Stimulated activated CD4-positive, alpha-beta T cell treated with anti-CD3 and anti-CD28 coated beads, Interleukin-12 subunit alpha, Interleukin-12 subunit beta, amount 100 ng/mL, for 48 hours (primary cell): ENCODE data around the gene CLDN24.

Source experiments
- DNase-seq, 3 donors: peaks; one replicate each; pipeline ENCODE4 v3.0.0-alpha.2; 2020; ENCODE audit warnings: low read depth in 2 of 3, low spot score in 1 of 3

Gene CLDN24

GRCh38 chr4:183323295-183323694, 1.1 kb upstream of the CLDN24 start:
- DNase-seq = no peak

GRCh38 chr4:183321516-183321915, 710 bp downstream of the CLDN24 start:
- no peak for DNase-seq

- no peak for DNase-seq
These were observed 1.1 kb downstream of the CLDN24 start for GRCh38 chr4:183321079-183321478.

- no peak for DNase-seq
These were observed 1.8 kb downstream of the CLDN24 start, which contains the start of gene CLDN22 for GRCh38 chr4:183320211-183321059. Gene CLDN22 (minus strand): TSS chr4:183320276. CDS start chr4:183320218, 58 bp downstream.

- DNase-seq = no peak
These were observed 3.6 kb downstream of the CLDN24 start for GRCh38 chr4:183318656-183319055.

GRCh38 chr4:183314806-183315205, 7.4 kb downstream of the CLDN24 start:
- no peak for DNase-seq

GRCh38 chr4:183314336-183314735, 7.9 kb downstream of the CLDN24 start:
- no peak for DNase-seq

GRCh38 chr4:183312841-183313240, 9.4 kb downstream of the CLDN24 start:
- DNase-seq = no peak

GRCh38 chr4:183306811-183307210, 15.4 kb downstream of the CLDN24 start:
- DNase-seq = no peak

- no peak for DNase-seq
These were observed 17.7 kb downstream of the CLDN24 start for GRCh38 chr4:183304538-183304937.

- DNase-seq = no peak
These were observed 18.2 kb downstream of the CLDN24 start for GRCh38 chr4:183304067-183304466.

GRCh38 chr4:183303301-183303700, 18.9 kb downstream of the CLDN24 start:
- DNase-seq = no peak

- no peak for DNase-seq
These were observed 21.6 kb downstream of the CLDN24 start for GRCh38 chr4:183300655-183301054.

- no peak for DNase-seq
These were observed 22.2 kb downstream of the CLDN24 start for GRCh38 chr4:183300070-183300469.

- DNase-seq = no peak
These were observed 22.8 kb downstream of the CLDN24 start for GRCh38 chr4:183299464-183299863.

GRCh38 chr4:183297675-183298074, 24.6 kb downstream of the CLDN24 start:
- DNase-seq = no peak

GRCh38 chr4:183295711-183296110, 26.5 kb downstream of the CLDN24 start:
- DNase-seq = no peak

- no peak for DNase-seq
These were observed 31.2 kb downstream of the CLDN24 start for GRCh38 chr4:183291070-183291469.

GRCh38 chr4:183289688-183290087, 32.5 kb downstream of the CLDN24 start:
- DNase-seq = no peak

GRCh38 chr4:183288955-183289354, 33.3 kb downstream of the CLDN24 start:
- DNase-seq = no peak

- DNase-seq = no peak
These were observed 34.5 kb downstream of the CLDN24 start for GRCh38 chr4:183287677-183288076.

GRCh38 chr4:183287309-183287659, 34.9 kb downstream of the CLDN24 start:
- DNase-seq = no peak
